Stimulated activated effector memory CD8-positive, alpha-beta T cell treated with anti-CD3 and anti-CD28 coated beads, Interleukin-12 subunit alpha, Interleukin-12 subunit beta, amount 100 ng/mL, for 72 hours (primary cell): ENCODE data around the gene TOX3.

Experiments
- ATAC-seq: fragments of 150-1000 bp; cut with Tn5 transposase; 2 replicates; pipeline ENCODE4 v1.10.0; 2021
- DNase-seq, 2 donors: peaks; one replicate each; pipeline ENCODE4 v3.0.0; 2021 to 2022; ENCODE audit warnings: low spot score in 2 of 2
- H3K27ac Mint-ChIP-seq: one replicate; pipeline ENCODE4 v1.8.0; 2022; ENCODE audit warnings: mild to moderate bottlenecking, mixed read lengths
- H3K36me3 Mint-ChIP-seq: one replicate; pipeline ENCODE4 v1.8.0; 2022; ENCODE audit warnings: mild to moderate bottlenecking, mixed read lengths
- H3K4me1 Mint-ChIP-seq: one replicate; pipeline ENCODE4 v1.8.0; 2022; ENCODE audit warnings: mixed read lengths
- H3K4me3 Mint-ChIP-seq: one replicate; pipeline ENCODE4 v1.8.0; 2022; ENCODE audit warnings: mild to moderate bottlenecking, mixed read lengths
- H3K9me3 Mint-ChIP-seq: one replicate; pipeline ENCODE4 v1.8.0; 2022; ENCODE audit warnings: mixed read lengths

Gene TOX3

DNA sequence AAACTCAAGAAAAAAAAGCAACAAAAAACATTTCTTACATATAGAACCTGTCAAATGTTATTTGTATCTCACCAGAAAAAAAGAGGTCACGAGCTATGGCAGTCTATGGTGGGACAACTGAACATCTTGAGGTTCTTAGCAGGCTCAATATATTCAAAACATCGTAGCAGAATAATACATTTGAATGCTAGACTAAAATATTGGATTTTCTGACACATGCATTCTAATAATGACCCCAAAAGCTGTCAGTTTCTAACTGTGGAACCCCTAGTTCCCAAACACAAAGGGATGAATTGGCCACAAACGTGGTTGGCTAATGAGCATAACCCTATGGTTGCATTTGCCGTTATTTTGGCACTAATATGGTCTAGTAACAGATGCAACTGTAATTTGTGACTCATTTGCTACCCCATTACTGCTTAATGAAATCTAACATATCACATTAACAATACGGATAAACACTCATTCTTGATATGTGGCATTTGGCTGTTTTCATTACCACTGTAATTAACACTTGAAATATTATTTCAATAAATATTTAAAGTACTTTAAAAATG, 81.2 kb downstream of the TOX3 start:
- DNase-seq (no peak), ATAC-seq (no peak)
- H3K4me3 Mint-ChIP-seq, result no peak overlapping the region
- H3K27ac Mint-ChIP-seq, result no peak overlapping the region
- H3K36me3 Mint-ChIP-seq, result no peaks in the 10 kb centered on the region
- no peaks in the 10 kb centered on the region for H3K4me1 Mint-ChIP-seq
- H3K9me3 Mint-ChIP-seq, result peaks cover 2% of the 10 kb centered on the region

DNA sequence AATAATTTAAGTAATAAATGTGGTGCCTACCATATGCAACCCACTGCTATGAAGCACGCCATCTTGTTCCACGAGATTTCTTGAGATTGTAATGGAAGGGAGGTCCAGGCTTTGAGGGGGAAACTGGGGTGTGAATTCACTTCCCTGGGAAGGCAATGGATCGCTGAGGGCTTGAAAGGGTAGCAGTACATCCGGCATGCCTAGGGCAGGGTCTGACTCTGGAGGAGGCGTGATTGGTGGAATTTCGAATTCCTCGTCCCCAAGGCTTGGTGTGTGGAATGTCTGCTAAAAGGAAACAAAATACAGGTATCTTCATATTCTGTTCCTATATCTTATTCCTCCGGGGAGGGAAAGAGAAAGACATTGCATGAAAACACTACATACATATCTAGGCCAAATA, 83.0 kb downstream of the TOX3 start:
- H3K4me1 Mint-ChIP-seq, result no peaks in the 10 kb centered on the region
- no peak for DNase-seq
- no peak overlapping the region for H3K27ac Mint-ChIP-seq
- H3K4me3 Mint-ChIP-seq, result no peak overlapping the region
- no peak for ATAC-seq
- peaks cover 5% of the 10 kb centered on the region for H3K9me3 Mint-ChIP-seq
- H3K36me3 Mint-ChIP-seq, result no peaks in the 10 kb centered on the region

DNA sequence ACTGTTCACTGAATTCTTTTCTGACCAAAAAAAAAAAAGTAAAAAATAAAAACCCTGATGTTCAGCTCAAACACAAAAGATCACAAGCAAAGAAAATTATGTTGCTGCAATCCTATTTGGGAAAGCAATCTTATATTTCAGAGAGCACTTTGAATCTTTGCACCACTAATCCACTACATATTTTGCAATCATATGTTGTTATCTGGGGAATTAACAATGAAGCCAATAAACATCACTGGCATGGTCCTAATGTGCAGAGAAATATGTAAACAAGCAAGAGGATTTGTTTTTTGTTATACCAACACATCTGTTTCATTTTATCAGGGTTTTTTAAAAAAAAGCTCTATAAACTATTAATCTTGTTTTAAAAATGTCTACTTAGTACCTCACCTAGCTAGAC, 84.1 kb downstream of the TOX3 start:
- Mint-ChIP-seq H3K9me3 (peaks cover 5% of the 10 kb centered on the region), H3K27ac (no peak overlapping the region), H3K4me3 (no peak overlapping the region), H3K4me1 (no peaks in the 10 kb centered on the region), H3K36me3 (no peaks in the 10 kb centered on the region)
- DNase-seq, result no peak
- no peak for ATAC-seq

DNA sequence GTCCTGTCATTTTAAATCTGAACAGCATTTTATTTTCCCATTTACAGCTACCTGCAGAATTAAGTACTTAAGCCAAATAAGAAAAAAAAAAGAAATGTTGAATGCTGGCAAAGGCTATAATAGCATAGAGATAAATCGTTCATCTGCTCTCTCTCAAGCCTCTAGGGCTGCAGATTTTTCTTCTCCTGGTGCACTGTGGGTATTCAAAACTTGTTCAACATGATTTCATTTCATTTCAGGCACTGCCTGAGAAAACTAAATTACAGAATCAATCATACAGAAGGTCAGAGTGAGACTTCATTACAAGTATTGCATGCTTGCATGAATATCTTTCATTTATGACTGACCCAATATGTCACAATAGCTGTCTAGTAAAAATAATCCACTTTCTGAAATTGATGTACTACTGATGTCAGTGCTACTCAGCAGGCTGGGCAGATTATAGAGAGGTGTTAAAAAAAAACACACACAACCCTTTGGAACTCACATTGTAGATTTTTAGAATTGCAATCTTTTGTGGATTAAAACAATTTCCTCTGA, 86.2 kb downstream of the TOX3 start:
- no peak overlapping the region for H3K27ac Mint-ChIP-seq
- H3K36me3 Mint-ChIP-seq, result no peaks in the 10 kb centered on the region
- H3K4me3 Mint-ChIP-seq, result no peak overlapping the region
- H3K4me1 Mint-ChIP-seq, result no peaks in the 10 kb centered on the region
- H3K9me3 Mint-ChIP-seq, result peaks cover 3% of the 10 kb centered on the region
- DNase-seq (no peak), ATAC-seq (no peak)

DNA sequence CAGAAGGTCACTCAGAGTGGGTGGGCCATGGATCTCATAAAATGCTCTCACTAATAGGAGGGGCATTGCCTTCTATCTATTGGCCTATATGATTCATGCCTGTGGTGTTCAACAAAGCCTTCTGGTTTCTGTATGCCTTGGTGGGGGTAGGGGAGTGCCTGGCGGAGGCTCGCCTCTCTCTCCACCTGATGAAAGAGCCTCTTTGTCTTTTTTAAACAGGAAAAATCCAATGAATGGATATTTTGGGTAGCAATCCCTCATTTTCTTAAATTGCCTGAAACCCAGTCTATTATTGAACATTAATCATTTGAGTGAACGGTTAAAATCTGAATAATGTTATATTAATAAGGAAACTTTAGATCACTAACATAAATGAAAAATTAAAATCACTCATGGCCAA, 90.6 kb downstream of the TOX3 start:
- H3K4me3 Mint-ChIP-seq, result no peak overlapping the region
- H3K36me3 Mint-ChIP-seq, result no peaks in the 10 kb centered on the region
- DNase-seq (no peak), ATAC-seq (no peak)
- peaks cover 5% of the 10 kb centered on the region for H3K9me3 Mint-ChIP-seq
- H3K27ac Mint-ChIP-seq, result no peak overlapping the region
- H3K4me1 Mint-ChIP-seq, result no peaks in the 10 kb centered on the region

DNA sequence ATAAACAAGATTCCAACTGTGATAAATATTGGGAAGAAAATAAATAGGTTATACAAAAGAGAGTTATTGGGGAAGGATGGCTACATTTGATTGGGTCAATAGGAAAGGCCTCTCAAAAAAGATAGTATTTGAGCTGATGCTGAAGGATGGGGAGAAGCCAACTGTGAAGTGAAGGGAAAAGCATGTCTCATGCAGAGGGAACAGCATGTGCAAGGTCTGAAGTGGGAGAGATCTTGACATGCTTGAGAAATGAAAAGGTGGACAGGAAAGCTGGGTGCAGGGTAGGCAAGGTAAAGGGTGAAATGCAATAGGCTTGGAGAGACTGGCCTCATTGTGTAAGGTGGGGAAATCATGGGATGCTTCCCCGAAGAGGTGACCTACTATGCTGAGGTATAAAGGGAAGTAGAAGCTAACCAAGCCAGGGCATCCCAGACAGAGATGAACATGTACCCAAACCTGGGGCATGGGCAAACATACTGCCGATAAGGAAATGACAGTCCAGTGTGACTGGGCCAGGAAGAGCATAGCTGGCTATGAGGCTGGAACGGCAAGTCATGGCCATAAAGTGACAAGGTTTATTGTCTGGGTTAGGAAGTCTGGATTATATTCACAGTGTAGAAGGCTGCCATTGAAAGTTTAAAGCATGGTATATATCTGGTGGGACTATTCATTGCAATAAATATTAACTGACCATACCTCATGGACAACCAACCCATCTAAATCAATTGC, 91.2 kb downstream of the TOX3 start:
- Mint-ChIP-seq H3K4me1 (no peaks in the 10 kb centered on the region), H3K36me3 (no peaks in the 10 kb centered on the region), H3K4me3 (no peak overlapping the region), H3K9me3 (peaks cover 5% of the 10 kb centered on the region), H3K27ac (no peak overlapping the region)
- DNase-seq, result no peak
- ATAC-seq, result no peak

DNA sequence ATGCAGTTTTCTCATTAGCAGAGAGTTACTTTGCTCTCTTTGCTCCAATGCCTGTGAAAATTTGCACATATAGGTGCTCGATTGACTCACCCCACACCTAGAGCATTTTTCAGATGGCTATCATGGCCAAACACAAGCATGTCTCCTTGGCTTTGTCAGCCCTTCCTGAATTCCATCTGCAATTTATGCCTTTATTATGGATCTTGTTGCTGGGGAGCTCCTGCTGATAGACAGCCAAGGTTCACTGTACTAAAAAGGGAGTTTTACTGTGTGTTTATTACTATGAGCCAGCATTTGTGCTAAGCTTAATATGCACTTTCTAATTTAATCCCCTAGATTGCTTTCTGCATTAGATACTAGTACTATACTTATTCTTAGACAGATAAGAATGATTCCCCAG, 93.3 kb downstream of the TOX3 start:
- no peak for ATAC-seq
- no peak overlapping the region for H3K27ac Mint-ChIP-seq
- no peaks in the 10 kb centered on the region for H3K36me3 Mint-ChIP-seq
- DNase-seq, result no peak
- no peaks in the 10 kb centered on the region for H3K4me1 Mint-ChIP-seq
- no peak overlapping the region for H3K4me3 Mint-ChIP-seq
- H3K9me3 Mint-ChIP-seq, result peaks cover 8% of the 10 kb centered on the region

DNA sequence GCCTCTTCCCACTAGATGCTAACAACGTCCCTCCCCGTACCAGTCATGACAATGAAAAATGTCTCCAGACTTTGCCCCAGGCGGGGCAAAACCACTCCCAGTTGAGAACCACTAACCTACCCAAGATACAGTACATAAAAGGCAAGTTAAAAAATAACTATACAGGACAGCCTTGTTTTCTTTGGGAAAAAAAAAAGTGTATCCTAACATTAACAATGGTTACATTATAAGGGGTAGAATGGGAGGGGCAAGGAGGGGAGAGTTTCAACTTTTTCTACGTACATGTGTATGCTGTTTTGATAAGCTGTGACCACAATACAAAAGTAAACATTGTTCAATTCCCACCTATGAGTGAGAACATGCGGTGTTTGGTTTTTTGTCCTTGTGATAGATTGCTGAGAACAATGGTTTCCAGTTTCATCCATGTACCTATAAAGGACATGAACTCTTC, 94.9 kb downstream of the TOX3 start:
- DNase-seq, result no peak
- ATAC-seq, result no peak
- Mint-ChIP-seq H3K4me3 (no peak overlapping the region), H3K4me1 (no peaks in the 10 kb centered on the region), H3K27ac (no peak overlapping the region), H3K9me3 (peaks cover 10% of the 10 kb centered on the region), H3K36me3 (no peaks in the 10 kb centered on the region)

DNA sequence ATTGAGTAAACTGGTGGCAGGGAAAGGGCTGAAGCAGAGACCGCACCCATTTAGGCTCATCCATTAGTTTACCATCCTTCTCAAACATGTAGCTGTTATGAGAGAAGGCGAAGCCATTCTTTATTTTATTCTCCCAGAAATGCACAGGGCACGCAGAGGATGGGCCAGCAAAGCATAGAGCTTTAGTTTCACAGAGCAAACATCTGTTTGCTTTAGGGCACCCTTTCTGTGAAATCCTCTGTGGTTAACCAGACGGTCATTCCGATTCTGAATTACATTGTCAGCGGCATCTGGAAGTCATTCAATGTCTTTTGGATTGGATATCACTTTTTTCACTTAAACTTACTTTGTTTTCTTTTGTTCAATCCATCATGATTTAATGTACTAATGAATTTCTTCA, 96.0 kb downstream of the TOX3 start:
- Mint-ChIP-seq H3K36me3 (no peaks in the 10 kb centered on the region), H3K9me3 (peaks cover 10% of the 10 kb centered on the region), H3K4me3 (no peak overlapping the region), H3K27ac (no peak overlapping the region), H3K4me1 (no peaks in the 10 kb centered on the region)
- DNase-seq (no peak), ATAC-seq (no peak)

DNA sequence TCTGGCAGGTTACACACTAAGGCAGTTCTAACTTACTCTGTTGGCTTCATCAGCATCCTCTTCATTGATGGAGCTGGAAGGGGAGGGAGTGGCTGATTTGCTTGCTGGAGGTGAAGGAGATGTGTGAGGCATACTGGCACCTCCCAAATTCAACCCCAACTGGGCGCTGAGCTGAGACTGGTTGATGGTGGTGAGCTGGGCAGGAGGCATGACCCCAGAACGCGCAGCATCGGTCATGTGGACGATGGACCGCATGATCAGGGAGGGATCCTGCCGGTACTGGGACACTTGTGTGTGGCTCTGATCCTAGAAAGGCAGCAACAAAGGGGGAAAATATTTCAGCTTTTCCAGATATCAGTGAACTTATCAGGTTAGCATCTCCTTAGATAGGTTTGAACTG, 96.7 kb downstream of the TOX3 start:
- ATAC-seq (no peak), DNase-seq (no peak)
- Mint-ChIP-seq H3K4me3 (no peak overlapping the region), H3K4me1 (no peaks in the 10 kb centered on the region), H3K9me3 (peaks cover 8% of the 10 kb centered on the region), H3K36me3 (no peaks in the 10 kb centered on the region), H3K27ac (no peak overlapping the region)

DNA sequence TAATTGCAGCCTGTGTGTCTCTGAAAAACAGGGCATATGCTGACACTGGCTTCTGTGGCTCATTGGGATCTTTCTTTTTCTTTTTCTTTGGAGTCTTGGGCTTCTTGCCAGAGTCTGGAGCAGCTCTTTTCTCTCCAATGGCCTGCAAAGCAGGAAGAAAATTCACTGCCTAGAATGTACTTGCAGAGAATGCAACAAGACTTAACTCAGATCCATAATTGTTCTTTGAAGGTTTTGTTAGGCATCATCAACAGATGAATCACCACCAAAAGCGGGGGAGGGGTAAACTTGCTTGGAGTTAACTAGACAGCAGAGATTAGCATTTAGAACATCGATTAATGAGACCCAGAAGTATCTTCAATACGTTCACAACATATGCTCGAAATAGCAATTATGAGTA, 100.9 kb downstream of the TOX3 start:
- H3K9me3 Mint-ChIP-seq, result peaks cover 8% of the 10 kb centered on the region
- ATAC-seq (no peak), DNase-seq (no peak)
- H3K27ac Mint-ChIP-seq, result no peak overlapping the region
- no peaks in the 10 kb centered on the region for H3K36me3 Mint-ChIP-seq
- H3K4me1 Mint-ChIP-seq, result no peaks in the 10 kb centered on the region
- H3K4me3 Mint-ChIP-seq, result no peak overlapping the region

DNA sequence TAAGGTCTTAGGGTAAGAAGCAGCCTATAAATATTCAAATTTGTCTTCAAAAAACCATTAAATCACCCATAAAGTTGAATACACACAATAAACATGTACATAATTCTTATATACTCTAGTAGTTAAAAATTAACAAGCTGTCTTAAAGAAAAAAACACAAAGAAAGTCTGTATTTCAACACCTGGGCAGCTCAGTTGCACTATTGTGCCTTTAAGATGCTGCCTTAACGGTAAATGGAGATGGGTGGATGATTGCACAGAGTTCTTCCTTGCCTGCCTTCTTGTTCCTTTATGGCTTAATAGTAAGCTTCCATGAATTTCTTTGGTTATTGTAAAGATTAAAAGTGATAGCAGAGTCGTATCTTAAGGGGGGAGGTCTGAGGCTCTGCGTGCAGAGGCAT, 105.1 kb downstream of the TOX3 start:
- Mint-ChIP-seq H3K9me3 (no peaks in the 10 kb centered on the region), H3K4me3 (no peak overlapping the region), H3K27ac (no peak overlapping the region), H3K36me3 (no peaks in the 10 kb centered on the region), H3K4me1 (no peaks in the 10 kb centered on the region)
- DNase-seq (no peak), ATAC-seq (no peak)

DNA sequence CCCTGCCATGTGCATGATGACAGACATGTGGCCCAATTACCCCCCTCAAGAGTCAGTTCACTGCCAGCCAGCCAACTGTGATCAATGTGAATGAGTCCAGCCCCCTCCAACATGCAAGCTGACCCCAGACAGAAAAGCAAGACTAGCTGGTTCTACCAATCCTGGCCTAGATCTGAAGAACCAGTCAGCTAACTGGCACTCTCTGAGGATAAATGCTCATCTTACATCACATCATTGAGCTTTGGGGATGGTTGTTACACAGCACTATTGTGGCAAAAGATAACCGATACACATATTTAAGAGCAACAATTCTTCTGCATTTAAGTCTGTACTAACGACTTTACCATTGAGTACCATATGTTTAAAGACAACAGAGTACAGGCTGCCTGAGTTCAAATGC, 106.7 kb downstream of the TOX3 start:
- Mint-ChIP-seq H3K27ac (no peak overlapping the region), H3K9me3 (no peaks in the 10 kb centered on the region), H3K36me3 (no peaks in the 10 kb centered on the region), H3K4me1 (no peaks in the 10 kb centered on the region), H3K4me3 (no peak overlapping the region)
- no peak for ATAC-seq
- no peak for DNase-seq

DNA sequence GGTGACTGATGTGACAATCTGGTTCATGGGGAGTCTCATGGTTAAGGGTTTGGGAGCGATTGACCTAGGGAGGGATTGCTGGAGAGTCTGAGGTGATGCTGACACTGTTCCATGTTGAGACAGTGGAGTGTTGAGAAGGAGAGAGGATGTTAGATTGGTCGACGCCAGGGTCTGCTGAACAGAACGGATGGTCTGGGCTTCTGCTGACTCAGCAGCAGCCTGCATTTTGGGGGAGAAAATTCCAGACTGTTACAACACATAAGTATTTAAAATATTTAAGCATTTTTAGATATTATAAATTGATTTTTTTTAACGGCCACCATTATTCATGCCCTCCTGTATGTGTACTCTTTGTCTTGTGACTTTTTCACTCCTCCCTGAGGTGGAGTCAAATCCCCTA, 107.2 kb downstream of the TOX3 start:
- Mint-ChIP-seq H3K9me3 (no peaks in the 10 kb centered on the region), H3K4me1 (no peaks in the 10 kb centered on the region), H3K4me3 (no peak overlapping the region), H3K27ac (no peak overlapping the region), H3K36me3 (no peaks in the 10 kb centered on the region)
- ATAC-seq, result no peak
- DNase-seq, result no peak

DNA sequence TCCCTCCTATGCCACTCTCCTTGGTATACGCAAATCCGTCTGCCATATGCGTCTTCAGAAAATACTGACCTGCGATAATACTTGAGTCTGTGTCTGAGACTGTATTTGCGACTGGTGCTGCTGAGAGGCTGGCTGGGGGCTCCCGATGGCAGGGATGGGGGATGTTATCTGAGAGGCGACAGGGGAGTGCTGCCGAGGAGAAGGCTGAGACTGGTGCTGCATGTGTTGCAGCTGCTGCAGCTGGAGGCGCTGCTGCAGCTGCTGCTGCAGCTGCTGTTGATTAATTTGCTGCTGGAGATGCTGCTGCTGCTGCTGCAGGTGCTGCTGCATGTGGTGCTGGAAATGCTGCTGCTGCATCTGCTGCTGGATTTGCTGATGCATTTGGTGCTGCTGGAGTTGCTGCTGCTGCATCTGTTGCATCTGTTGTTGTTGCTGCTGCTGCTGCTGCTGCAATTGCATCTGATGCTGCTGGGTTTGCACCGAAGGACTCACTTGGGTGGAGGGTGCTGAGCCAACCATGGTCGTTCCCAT, 107.7 kb downstream of the TOX3 start:
- Mint-ChIP-seq H3K27ac (no peak overlapping the region), H3K36me3 (no peaks in the 10 kb centered on the region), H3K9me3 (no peaks in the 10 kb centered on the region), H3K4me1 (no peaks in the 10 kb centered on the region), H3K4me3 (no peak overlapping the region)
- DNase-seq (no peak), ATAC-seq (no peak)

DNA sequence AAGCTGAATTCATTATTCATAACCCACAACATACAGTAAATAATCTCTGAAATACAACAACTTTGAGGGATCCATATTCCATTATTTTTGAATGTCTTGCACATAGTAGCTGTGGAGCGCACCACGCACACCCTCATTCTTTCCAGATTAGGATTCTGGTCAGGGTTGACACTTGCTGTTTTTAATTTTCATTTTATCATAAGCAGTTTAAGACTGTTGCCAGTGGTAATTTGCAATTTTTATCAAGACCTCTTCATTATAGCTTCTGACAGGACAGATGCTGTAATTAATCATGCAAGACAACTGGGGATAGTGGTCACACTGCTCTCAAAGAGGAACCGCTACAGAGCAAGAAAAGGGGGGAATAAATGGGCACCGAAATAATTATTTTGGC, 109.7 kb downstream of the TOX3 start:
- DNase-seq, result no peak
- no peaks in the 10 kb centered on the region for H3K36me3 Mint-ChIP-seq
- H3K9me3 Mint-ChIP-seq, result no peaks in the 10 kb centered on the region
- no peak for ATAC-seq
- H3K4me1 Mint-ChIP-seq, result no peaks in the 10 kb centered on the region
- no peak overlapping the region for H3K4me3 Mint-ChIP-seq
- no peak overlapping the region for H3K27ac Mint-ChIP-seq
